ENCODE measurements around the gene MEP1B.
"Not testable (repeated sequence)": the region's sequence is repeated elsewhere in the genome, so short reads cannot be mapped to it uniquely, and the experiment has no call there.

The MEP1B gene

GRCh38 chr18:32174719-32175118 is 15.1 kb upstream of the MEP1B start:
- no peak for TF ChIP-seq EZH2 (IDR thresholded peaks at IDR 0.05; ENCODE audit: borderline replicate concordance, low read length)
- TF ChIP-seq, protein P1, sequence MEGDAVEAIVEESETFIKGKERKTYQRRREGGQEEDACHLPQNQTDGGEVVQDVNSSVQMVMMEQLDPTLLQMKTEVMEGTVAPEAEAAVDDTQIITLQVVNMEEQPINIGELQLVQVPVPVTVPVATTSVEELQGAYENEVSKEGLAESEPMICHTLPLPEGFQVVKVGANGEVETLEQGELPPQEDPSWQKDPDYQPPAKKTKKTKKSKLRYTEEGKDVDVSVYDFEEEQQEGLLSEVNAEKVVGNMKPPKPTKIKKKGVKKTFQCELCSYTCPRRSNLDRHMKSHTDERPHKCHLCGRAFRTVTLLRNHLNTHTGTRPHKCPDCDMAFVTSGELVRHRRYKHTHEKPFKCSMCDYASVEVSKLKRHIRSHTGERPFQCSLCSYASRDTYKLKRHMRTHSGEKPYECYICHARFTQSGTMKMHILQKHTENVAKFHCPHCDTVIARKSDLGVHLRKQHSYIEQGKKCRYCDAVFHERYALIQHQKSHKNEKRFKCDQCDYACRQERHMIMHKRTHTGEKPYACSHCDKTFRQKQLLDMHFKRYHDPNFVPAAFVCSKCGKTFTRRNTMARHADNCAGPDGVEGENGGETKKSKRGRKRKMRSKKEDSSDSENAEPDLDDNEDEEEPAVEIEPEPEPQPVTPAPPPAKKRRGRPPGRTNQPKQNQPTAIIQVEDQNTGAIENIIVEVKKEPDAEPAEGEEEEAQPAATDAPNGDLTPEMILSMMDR (IDR thresholded peaks at IDR 0.05; ENCODE audit: low read length): no peak
- no peaks in the 10 kb centered on the region for H3K79me2 ChIP-seq (ENCODE audit: insufficient read depth, low read length)
- H3K9me2 ChIP-seq (ENCODE audit: low read depth, low read length): no peaks in the 10 kb centered on the region
- no peak overlapping the region for H3K4me3 ChIP-seq (ENCODE audit: low read depth, low read length, poor library complexity, severe bottlenecking)
- H3K9ac ChIP-seq (ENCODE audit: low read length): no peak overlapping the region
- no peak overlapping the region for H3K27ac ChIP-seq (ENCODE audit: low read depth, low read length, poor library complexity, severe bottlenecking)
- H3K4me2 ChIP-seq (ENCODE audit: low read length): no peak overlapping the region
- no peaks in the 10 kb centered on the region for H3K4me1 ChIP-seq (ENCODE audit: insufficient read depth, low read length, severe bottlenecking)
- H3K9me3 ChIP-seq (ENCODE audit: low read length): no peaks in the 10 kb centered on the region
- no peaks in the 10 kb centered on the region for H3K27me3 ChIP-seq (ENCODE audit: insufficient read depth, low read length)
- H3K36me3 ChIP-seq (ENCODE audit: insufficient read depth, low read length): no peaks in the 10 kb centered on the region
- H3F3A ChIP-seq (ENCODE audit: insufficient read depth, low read length): no peaks in the 10 kb centered on the region
- H4K20me1 ChIP-seq (ENCODE audit: insufficient read depth, low read length): no peaks in the 10 kb centered on the region
- no peak overlapping the region for H2AFZ ChIP-seq (ENCODE audit: low read length)

- TF ChIP-seq, protein P1 (IDR thresholded peaks at IDR 0.05; ENCODE audit: low read length): no peak
- TF ChIP-seq EZH2 (IDR thresholded peaks at IDR 0.05; ENCODE audit: borderline replicate concordance, low read length): no peak
- H3K4me2 ChIP-seq (ENCODE audit: low read length): no peak overlapping the region
- H3K9me3 ChIP-seq (ENCODE audit: low read length): no peaks in the 10 kb centered on the region
- H3K9me2 ChIP-seq (ENCODE audit: low read depth, low read length): no peaks in the 10 kb centered on the region
- H3K27me3 ChIP-seq (ENCODE audit: insufficient read depth, low read length): no peaks in the 10 kb centered on the region
- no peak overlapping the region for H3K9ac ChIP-seq (ENCODE audit: low read length)
- H2AFZ ChIP-seq (ENCODE audit: low read length): no peak overlapping the region
- no peaks in the 10 kb centered on the region for H3K36me3 ChIP-seq (ENCODE audit: insufficient read depth, low read length)
- no peaks in the 10 kb centered on the region for H4K20me1 ChIP-seq (ENCODE audit: insufficient read depth, low read length)
- no peaks in the 10 kb centered on the region for H3F3A ChIP-seq (ENCODE audit: insufficient read depth, low read length)
- no peaks in the 10 kb centered on the region for H3K4me1 ChIP-seq (ENCODE audit: insufficient read depth, low read length, severe bottlenecking)
- no peak overlapping the region for H3K27ac ChIP-seq (ENCODE audit: low read depth, low read length, poor library complexity, severe bottlenecking)
- no peak overlapping the region for H3K4me3 ChIP-seq (ENCODE audit: low read depth, low read length, poor library complexity, severe bottlenecking)
- no peaks in the 10 kb centered on the region for H3K79me2 ChIP-seq (ENCODE audit: insufficient read depth, low read length)
Measured at GRCh38 chr18:32175265-32175664, 14.6 kb upstream of the MEP1B start.

DNA sequence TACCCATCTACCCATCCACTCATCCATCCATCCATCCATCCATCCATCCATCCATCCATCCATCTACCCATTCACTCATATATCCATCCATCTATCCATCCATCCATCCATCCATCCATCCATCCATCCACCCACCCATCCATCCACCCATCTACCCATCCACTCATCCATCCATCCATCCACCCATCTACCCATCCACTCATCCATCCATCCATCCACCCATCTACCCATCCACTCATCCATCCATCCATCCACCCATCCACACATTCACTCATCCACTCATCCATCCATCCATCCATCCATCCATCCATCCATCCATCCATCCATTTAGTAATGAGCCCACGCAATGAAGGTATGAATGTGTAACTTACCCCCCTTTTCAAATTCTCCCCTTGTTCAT is 13.1 kb upstream of the MEP1B start:
- not testable (repeated sequence) for H3K9me3 ChIP-seq (ENCODE audit: low read length)

GRCh38 chr18:32177530-32177929 is 12.3 kb upstream of the MEP1B start:
- no peaks in the 10 kb centered on the region for H3K27me3 ChIP-seq (ENCODE audit: insufficient read depth, low read length)
- no peak overlapping the region for H3K4me2 ChIP-seq (ENCODE audit: low read length)
- H4K20me1 ChIP-seq (ENCODE audit: insufficient read depth, low read length): no peaks in the 10 kb centered on the region
- no peaks in the 10 kb centered on the region for H3F3A ChIP-seq (ENCODE audit: insufficient read depth, low read length)
- no peaks in the 10 kb centered on the region for H3K9me3 ChIP-seq (ENCODE audit: low read length)
- no peak overlapping the region for H2AFZ ChIP-seq (ENCODE audit: low read length)
- no peak overlapping the region for H3K4me3 ChIP-seq (ENCODE audit: low read depth, low read length, poor library complexity, severe bottlenecking)
- no peaks in the 10 kb centered on the region for H3K79me2 ChIP-seq (ENCODE audit: insufficient read depth, low read length)
- H3K9ac ChIP-seq (ENCODE audit: low read length): no peak overlapping the region
- no peak overlapping the region for H3K27ac ChIP-seq (ENCODE audit: low read depth, low read length, poor library complexity, severe bottlenecking)
- H3K9me2 ChIP-seq (ENCODE audit: low read depth, low read length): no peaks in the 10 kb centered on the region
- no peak for TF ChIP-seq EZH2 (IDR thresholded peaks at IDR 0.05; ENCODE audit: borderline replicate concordance, low read length)
- TF ChIP-seq, protein P1 (IDR thresholded peaks at IDR 0.05; ENCODE audit: low read length): no peak
- no peaks in the 10 kb centered on the region for H3K36me3 ChIP-seq (ENCODE audit: insufficient read depth, low read length)
- H3K4me1 ChIP-seq (ENCODE audit: insufficient read depth, low read length, severe bottlenecking): no peaks in the 10 kb centered on the region

More for the DNA sequence above, 13.1 kb upstream of the MEP1B start:
- H3K27me3 ChIP-seq (ENCODE audit: insufficient read depth, low read length); H3F3A ChIP-seq (ENCODE audit: insufficient read depth, low read length); H3K4me1 ChIP-seq (ENCODE audit: insufficient read depth, low read length, severe bottlenecking); H3K36me3 ChIP-seq (ENCODE audit: insufficient read depth, low read length); H3K27ac ChIP-seq (ENCODE audit: low read depth, low read length, poor library complexity, severe bottlenecking); H3K9me2 ChIP-seq (ENCODE audit: low read depth, low read length); H3K4me2 ChIP-seq (ENCODE audit: low read length); H3K4me3 ChIP-seq (ENCODE audit: low read depth, low read length, poor library complexity, severe bottlenecking); H4K20me1 ChIP-seq (ENCODE audit: insufficient read depth, low read length); H3K9ac ChIP-seq (ENCODE audit: low read length); H2AFZ ChIP-seq (ENCODE audit: low read length); H3K79me2 ChIP-seq (ENCODE audit: insufficient read depth, low read length): not testable (repeated sequence)

All from OCI-LY1 (cell line).